Panc1 (cell line): ENCODE data around the gene THRAP3.

Experiments used
- CTCF ChIP-seq: fragments of 450-650 bp; IDR thresholded peaks from 2 replicates; pipeline ENCODE4 v1.5.1; 2017; ENCODE audit warnings: mild to moderate bottlenecking
- POLR2AphosphoS5 ChIP-seq: IDR thresholded peaks from 2 replicates; pipeline ENCODE4 v1.6.1; 2012; ENCODE audit warnings: mild to moderate bottlenecking, low read depth, low read length, moderate library complexity

- TF ChIP-seq CTCF, result no peak
- TF ChIP-seq POLR2AphosphoS5, result no peak
Observed at GRCh38 chr1:36276688-36277087, 52.4 kb downstream of the THRAP3 start.
